Tibial nerve (tissue), 4 donors: ENCODE data around the gene PLD3.

Experiments
- EP300 ChIP-seq, 2 donors: sonication (generic); formaldehyde crosslinking; IDR thresholded peaks; one replicate each; pipeline ENCODE4 v1.6.1; 2017; ENCODE audit warnings: antibody characterized with exemption in 2 of 2, mild to moderate bottlenecking in 1 of 2
- TF ChIP-seq, protein P1 (sequence below), 5 experiments: fragments of 200-600 bp in 3 of 5; fragments of 450-650 bp in 2 of 5; sonication (generic) in 3 of 5; IDR thresholded peaks; one replicate each; pipeline ENCODE4 v1.5.1; 2016 to 2019; ENCODE audit warnings: antibody characterized with exemption in 5 of 5, mild to moderate bottlenecking in 3 of 5, moderate library complexity in 2 of 5

DNA sequence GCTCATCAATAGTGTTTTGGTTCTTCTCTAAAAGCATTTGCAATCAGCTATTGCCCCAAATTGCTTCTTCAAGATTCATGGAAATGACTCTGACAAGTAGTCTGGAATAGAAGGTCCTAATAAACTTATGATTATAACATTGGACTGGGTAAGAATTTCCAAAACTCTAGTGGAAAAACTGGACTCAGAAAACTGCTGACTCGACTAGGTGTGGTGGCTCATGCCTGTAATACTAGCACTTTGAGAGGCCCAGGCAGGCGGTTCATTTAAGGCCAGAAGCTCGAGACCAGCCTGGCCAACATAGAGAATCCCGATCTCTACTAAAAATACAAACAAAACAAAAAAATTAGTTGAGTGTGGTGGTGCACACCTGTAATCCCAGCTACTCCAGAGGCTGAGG is 47.8 kb upstream of the PLD3 start:
- TF ChIP-seq EP300 (IDR thresholded peaks at IDR 0.05) = no peak
- TF ChIP-seq, protein P1, sequence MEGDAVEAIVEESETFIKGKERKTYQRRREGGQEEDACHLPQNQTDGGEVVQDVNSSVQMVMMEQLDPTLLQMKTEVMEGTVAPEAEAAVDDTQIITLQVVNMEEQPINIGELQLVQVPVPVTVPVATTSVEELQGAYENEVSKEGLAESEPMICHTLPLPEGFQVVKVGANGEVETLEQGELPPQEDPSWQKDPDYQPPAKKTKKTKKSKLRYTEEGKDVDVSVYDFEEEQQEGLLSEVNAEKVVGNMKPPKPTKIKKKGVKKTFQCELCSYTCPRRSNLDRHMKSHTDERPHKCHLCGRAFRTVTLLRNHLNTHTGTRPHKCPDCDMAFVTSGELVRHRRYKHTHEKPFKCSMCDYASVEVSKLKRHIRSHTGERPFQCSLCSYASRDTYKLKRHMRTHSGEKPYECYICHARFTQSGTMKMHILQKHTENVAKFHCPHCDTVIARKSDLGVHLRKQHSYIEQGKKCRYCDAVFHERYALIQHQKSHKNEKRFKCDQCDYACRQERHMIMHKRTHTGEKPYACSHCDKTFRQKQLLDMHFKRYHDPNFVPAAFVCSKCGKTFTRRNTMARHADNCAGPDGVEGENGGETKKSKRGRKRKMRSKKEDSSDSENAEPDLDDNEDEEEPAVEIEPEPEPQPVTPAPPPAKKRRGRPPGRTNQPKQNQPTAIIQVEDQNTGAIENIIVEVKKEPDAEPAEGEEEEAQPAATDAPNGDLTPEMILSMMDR (IDR thresholded peaks at IDR 0.05) = no peak
